NB4 (cell line): ENCODE measurements around the gene EHMT1.

ENCODE experiments used
- CTCF ChIP-seq: IDR thresholded peaks from one replicate; pipeline ENCODE4 v1.5.1; 2012; ENCODE audit warnings: low read depth, low read length
- POLR2A ChIP-seq: IDR thresholded peaks from 2 replicates; pipeline ENCODE4 v1.6.1; 2011; ENCODE audit warnings: mild to moderate bottlenecking; ENCODE audit not compliant: insufficient read length; ENCODE audit errors: extremely low read depth

DNA sequence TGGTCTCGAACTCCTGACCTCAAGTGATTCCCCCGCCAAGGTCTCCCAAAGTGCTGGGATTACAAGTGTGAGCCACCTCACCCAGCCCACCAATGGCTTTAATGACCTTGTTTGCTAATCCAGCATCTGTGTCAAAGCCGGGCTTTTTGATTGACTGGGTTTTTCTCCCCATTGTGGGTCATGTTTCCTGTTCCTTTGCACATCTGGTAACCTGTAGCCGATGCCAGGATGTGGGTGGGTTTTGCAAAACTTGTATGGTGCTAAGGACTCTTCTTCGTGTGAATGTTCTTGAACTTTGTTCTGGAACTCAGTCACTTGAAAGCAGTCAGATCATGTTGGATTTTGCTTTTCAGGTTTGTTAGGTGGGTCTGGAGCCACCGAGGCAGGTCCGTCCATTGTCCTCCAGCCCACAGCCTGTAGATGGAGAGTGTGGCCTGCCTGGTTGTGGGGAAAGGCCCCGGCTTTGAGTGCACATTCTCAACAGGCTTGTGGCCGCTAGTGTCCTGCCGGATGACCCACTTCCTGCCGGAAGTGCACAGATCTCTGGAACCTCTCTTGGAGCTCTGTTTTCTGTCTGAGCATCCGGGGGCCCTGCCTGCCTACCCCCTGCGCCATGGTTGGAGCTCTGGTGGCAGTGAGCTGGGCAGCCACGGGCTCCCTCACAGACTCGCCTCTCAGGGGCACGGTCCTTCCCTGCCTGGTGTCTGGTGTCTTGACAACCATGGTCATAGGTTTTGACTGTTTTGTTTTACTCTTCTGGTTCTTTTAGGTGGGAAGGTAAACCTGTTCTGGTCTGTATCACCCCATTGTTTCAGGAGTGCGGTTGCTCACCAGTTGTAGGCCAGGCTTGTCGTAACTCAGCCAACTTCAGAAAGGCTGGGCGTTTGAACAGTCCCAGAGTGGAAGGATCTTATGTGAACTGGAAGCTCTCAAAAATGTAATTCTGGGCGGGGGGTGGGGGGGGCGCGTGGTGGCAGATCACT is 189.2 kb downstream of the EHMT1 start:
- TF ChIP-seq POLR2A: no peak
- TF ChIP-seq CTCF: no peak
